ENCODE results near the gene ADAMTS2.
"Not testable (repeated sequence)": the region's sequence is repeated elsewhere in the genome, so short reads cannot be mapped to it uniquely, and the experiment has no call there.

ADAMTS2 gene

GRCh38 chr5:179325296-179326031 is 19.8 kb downstream of the ADAMTS2 start:
- DNase-seq (ENCODE audit: low read depth, low spot score): no peak

- no peak for DNase-seq (ENCODE audit: low read depth, low spot score)
Observed at GRCh38 chr5:179324760-179325295, 20.4 kb downstream of the ADAMTS2 start.

GRCh38 chr5:179324316-179324715 is 20.9 kb downstream of the ADAMTS2 start:
- DNase-seq (ENCODE audit: low read depth, low spot score): not testable (repeated sequence)

- no peak for DNase-seq (ENCODE audit: low read depth, low spot score)
Observed at GRCh38 chr5:179323026-179323870, 22.0 kb downstream of the ADAMTS2 start.

- DNase-seq (ENCODE audit: low read depth, low spot score): no peak
Observed at GRCh38 chr5:179322071-179323025, 22.9 kb downstream of the ADAMTS2 start.

GRCh38 chr5:179321206-179321987 is 23.9 kb downstream of the ADAMTS2 start:
- no peak for DNase-seq (ENCODE audit: low read depth, low spot score)

GRCh38 chr5:179319741-179320281 is 25.4 kb downstream of the ADAMTS2 start:
- DNase-seq (ENCODE audit: low read depth, low spot score): no peak

GRCh38 chr5:179319123-179319522 is 26.1 kb downstream of the ADAMTS2 start:
- DNase-seq (ENCODE audit: low read depth, low spot score): no peak

GRCh38 chr5:179318221-179318955 is 26.9 kb downstream of the ADAMTS2 start:
- DNase-seq (ENCODE audit: low read depth, low spot score): no peak

GRCh38 chr5:179317411-179318220 is 27.6 kb downstream of the ADAMTS2 start:
- no peak for DNase-seq (ENCODE audit: low read depth, low spot score)

GRCh38 chr5:179316982-179317381 is 28.3 kb downstream of the ADAMTS2 start:
- DNase-seq (ENCODE audit: low read depth, low spot score): no peak

GRCh38 chr5:179316111-179316551 is 29.1 kb downstream of the ADAMTS2 start:
- no peak for DNase-seq (ENCODE audit: low read depth, low spot score)

GRCh38 chr5:179315356-179315890 is 29.8 kb downstream of the ADAMTS2 start:
- DNase-seq (ENCODE audit: low read depth, low spot score): no peak

- DNase-seq (ENCODE audit: low read depth, low spot score): no peak
Observed at GRCh38 chr5:179314606-179315355, 30.5 kb downstream of the ADAMTS2 start.

- no peak for DNase-seq (ENCODE audit: low read depth, low spot score)
Observed at GRCh38 chr5:179313849-179314521, 31.3 kb downstream of the ADAMTS2 start.

GRCh38 chr5:179312557-179313235 is 32.6 kb downstream of the ADAMTS2 start:
- DNase-seq (ENCODE audit: low read depth, low spot score): no peak

- DNase-seq (ENCODE audit: low read depth, low spot score): no peak
Observed at GRCh38 chr5:179311581-179311980, 33.7 kb downstream of the ADAMTS2 start.

Measured in iPS DF 19.7 (cell line).